IMR-90 (cell line): ENCODE results near the gene FAM221A. TPM values are rescaled to one million over a fixed set of nuclear protein-coding genes. Genes with fewer than 3 reads are reported as not detected.
A peak's percentile ranks its signal among the peaks of the same experiment; 100 is the strongest.

ENCODE experiments used
- ATAC-seq: fragments of 200-7000 bp; cut with Tn5 transposase; 2 replicates; pipeline ENCODE4 v1.9.1; 2020; ENCODE audit warnings: low read depth, mild to moderate bottlenecking, moderate library complexity
- BruUV-seq: library from RNA; stranded (reverse); fragments of 400-500 nt; replicated peaks from 2 replicates; lab custom pipeline; 2021; lab: Mats Ljungman, UMichigan
- CTCF ChIA-PET: fragments of 300-600 bp; formaldehyde crosslinking; extraction: SDS; loops from one replicate; lab custom pipeline; 2021; ENCODE audit warnings: antibody characterized with exemption; lab: Yijun Ruan, JAX
- POLR2A ChIA-PET: fragments of 300-600 bp; sonication (Branson Sonifier 250); formaldehyde crosslinking; loops from one replicate; lab custom pipeline; 2022; ENCODE audit warnings: antibody characterized with exemption; ENCODE audit not compliant: unreplicated experiment; lab: Charles Lee
- DNase-seq: peaks from one replicate; pipeline ENCODE4 v3.0.0; 2013
- H2AFZ ChIP-seq: replicated peaks from 2 replicates; pipeline ENCODE3; 2013; ENCODE audit warnings: low read length, mild to moderate bottlenecking; ENCODE audit not compliant: poor library complexity
- H2AK5ac ChIP-seq: 2 replicates; pipeline ENCODE4 v1.6.1; 2013; ENCODE audit warnings: low read depth, low read length, inconsistent platforms
- H2AK9ac ChIP-seq: replicated peaks from 2 replicates; pipeline ENCODE3; 2013; ENCODE audit warnings: mild to moderate bottlenecking, low read depth, low read length, moderate library complexity; ENCODE audit not compliant: poor library complexity
- H2BK120ac ChIP-seq: 2 replicates; pipeline ENCODE4 v1.6.1; 2013; ENCODE audit warnings: low read depth, low read length, inconsistent platforms
- H2BK15ac ChIP-seq: 3 replicates; pipeline ENCODE4 v1.6.1; 2013; ENCODE audit warnings: low read depth, low read length, inconsistent platforms
- H2BK20ac ChIP-seq: 2 replicates; pipeline ENCODE4 v1.6.1; 2013; ENCODE audit warnings: low read depth, mild to moderate bottlenecking, inconsistent platforms, low read length, moderate library complexity
- H2BK5ac ChIP-seq: 2 replicates; pipeline ENCODE4 v1.6.1; 2013; ENCODE audit warnings: mild to moderate bottlenecking, low read depth, low read length, inconsistent platforms; ENCODE audit not compliant: poor library complexity, severe bottlenecking
- H3K14ac ChIP-seq: replicated peaks from 2 replicates; pipeline ENCODE4 v1.6.1; 2013; ENCODE audit warnings: low read depth, low read length, inconsistent platforms
- H3K18ac ChIP-seq: 2 replicates; pipeline ENCODE4 v1.6.1; 2013; ENCODE audit warnings: low read depth, low read length, control low read depth
- H3K23ac ChIP-seq: 2 replicates; pipeline ENCODE4 v1.6.1; 2013; ENCODE audit warnings: low read depth, low read length, inconsistent platforms
- H3K27ac ChIP-seq: 2 replicates; pipeline ENCODE4 v1.5.1; 2013; ENCODE audit warnings: mild to moderate bottlenecking, control low read depth, low read length; ENCODE audit not compliant: insufficient read depth
- H3K27me3 ChIP-seq: 2 replicates; pipeline ENCODE4 v1.6.1; 2013; ENCODE audit warnings: low read length; ENCODE audit not compliant: control insufficient read depth, insufficient read depth
- H3K36me3 ChIP-seq: 2 replicates; pipeline ENCODE4 v1.6.1; 2013; ENCODE audit warnings: low read length, mixed read lengths; ENCODE audit not compliant: control insufficient read depth, insufficient read depth
- H3K4ac ChIP-seq: 2 replicates; pipeline ENCODE4 v1.6.1; 2013; ENCODE audit warnings: low read depth, low read length, inconsistent platforms
- H3K4me1 ChIP-seq: 2 replicates; pipeline ENCODE4 v1.6.1; 2013; ENCODE audit warnings: low read length, mixed read lengths; ENCODE audit not compliant: control insufficient read depth, insufficient read depth
- H3K4me2 ChIP-seq: 2 replicates; pipeline ENCODE4 v1.6.1; 2013; ENCODE audit warnings: low read depth, mild to moderate bottlenecking, control low read depth, low read length, moderate library complexity
- H3K4me3 ChIP-seq: 2 replicates; pipeline ENCODE4 v1.5.1; 2013; ENCODE audit warnings: low read depth, mild to moderate bottlenecking, control low read depth, low read length, moderate library complexity; ENCODE audit not compliant: insufficient read depth
- H3K56ac ChIP-seq: 2 replicates; pipeline ENCODE4 v1.6.1; 2013; ENCODE audit warnings: low read length, inconsistent platforms; ENCODE audit not compliant: insufficient read depth; ENCODE audit errors: extremely low read depth
- H3K79me1 ChIP-seq, 2 experiments: 2 replicates each; pipeline ENCODE4 v1.6.1; 2013; ENCODE audit warnings: low read length in 2 of 2, inconsistent platforms in 1 of 2, low read depth in 1 of 2
- H3K9ac ChIP-seq: 2 replicates; pipeline ENCODE4 v1.6.1; 2013; ENCODE audit warnings: low read depth, low read length, control low read depth
- H3K9me1 ChIP-seq: 2 replicates; pipeline ENCODE4 v1.6.1; 2013; ENCODE audit warnings: low read length, inconsistent platforms; ENCODE audit not compliant: insufficient read depth
- H3K9me3 ChIP-seq: 2 replicates; pipeline ENCODE4 v1.6.1; 2013; ENCODE audit warnings: low read length; ENCODE audit not compliant: control insufficient read depth, insufficient read depth
- H4K20me1 ChIP-seq: 2 replicates; pipeline ENCODE4 v1.6.1; 2013; ENCODE audit warnings: low read length, inconsistent platforms; ENCODE audit not compliant: insufficient read depth
- H4K5ac ChIP-seq: 2 replicates; pipeline ENCODE4 v1.6.1; 2013; ENCODE audit warnings: mild to moderate bottlenecking, low read depth, low read length, control low read depth
- H4K8ac ChIP-seq, 2 experiments: 2 replicates each; pipeline ENCODE4 v1.6.1; 2013; ENCODE audit warnings: low read depth in 2 of 2, low read length in 2 of 2, control low read depth in 1 of 2, inconsistent platforms in 1 of 2
- H4K91ac ChIP-seq: 2 replicates; pipeline ENCODE4 v1.6.1; 2013; ENCODE audit warnings: low read depth, low read length, inconsistent platforms; ENCODE audit not compliant: insufficient read depth
- BHLHE40 ChIP-seq: fragments of 150-350 bp; IDR thresholded peaks from 2 replicates; pipeline ENCODE4 v1.6.1; 2016; ENCODE audit warnings: mild to moderate bottlenecking, low read depth, low read length
- CEBPB ChIP-seq: IDR thresholded peaks from 2 replicates; pipeline ENCODE4 v1.6.1; 2012; ENCODE audit warnings: low read depth, low read length, improper control_type of control experiment
- CHD1 ChIP-seq: IDR thresholded peaks from 2 replicates; pipeline ENCODE4 v1.6.1; 2012; ENCODE audit warnings: low read depth, low read length, improper control_type of control experiment
- FOS ChIP-seq: fragments of 150-350 bp; IDR thresholded peaks from 2 replicates; pipeline ENCODE4 v1.6.1; 2016; ENCODE audit warnings: low read depth, low read length
- MAFK ChIP-seq: IDR thresholded peaks from 2 replicates; pipeline ENCODE4 v1.6.1; 2012; ENCODE audit warnings: low read depth, low read length, improper control_type of control experiment
- MAZ ChIP-seq: IDR thresholded peaks from 2 replicates; pipeline ENCODE4 v1.6.1; 2012; ENCODE audit warnings: low read depth, mild to moderate bottlenecking, low read length, improper control_type of control experiment, moderate library complexity, borderline replicate concordance
- MXI1 ChIP-seq: IDR thresholded peaks from 2 replicates; pipeline ENCODE4 v1.6.1; 2012; ENCODE audit warnings: low read depth, mild to moderate bottlenecking, low read length, moderate library complexity, borderline replicate concordance
- NFE2L2 ChIP-seq: fragments of 150-350 bp; IDR thresholded peaks from 2 replicates; pipeline ENCODE4 v1.6.1; 2016; ENCODE audit warnings: low read depth, mild to moderate bottlenecking, low read length
- POLR2A ChIP-seq: IDR thresholded peaks from 2 replicates; pipeline ENCODE4 v1.6.1; 2012; ENCODE audit warnings: mild to moderate bottlenecking, low read depth, low read length
- RAD21 ChIP-seq: IDR thresholded peaks from 2 replicates; pipeline ENCODE4 v1.6.1; 2012; ENCODE audit warnings: low read length, improper control_type of control experiment
- RCOR1 ChIP-seq: IDR thresholded peaks from 2 replicates; pipeline ENCODE4 v1.6.1; 2012; ENCODE audit warnings: mild to moderate bottlenecking, low read length, improper control_type of control experiment; ENCODE audit not compliant: insufficient replicate concordance
- RFX5 ChIP-seq: IDR thresholded peaks from 2 replicates; pipeline ENCODE4 v1.8.0; 2012; ENCODE audit warnings: low read depth, mild to moderate bottlenecking, low read length, moderate library complexity
- SMC3 ChIP-seq: fragments of 150-350 bp; IDR thresholded peaks from 2 replicates; pipeline ENCODE4 v1.6.1; 2016; ENCODE audit warnings: low read depth, mild to moderate bottlenecking, antibody characterized with exemption, low read length, moderate library complexity
- WGBS, 2 experiments: methylation state at CpG; one replicate each; pipeline versions ENCODE4 v1.1.5 to v1.1.7; 2013; ENCODE audit warnings: missing lambda C conversion rate in 2 of 2; ENCODE audit not compliant: insufficient read length in 1 of 2; ENCODE audit errors: extremely low coverage in 2 of 2; 5-methylcytosine and 5-hydroxymethylcytosine counted together
- dilution Hi-C: fragments of 300-500 bp; cut with HindIII; formaldehyde crosslinking; loops from one replicate; pipeline ENCODE4 v1.14.3; 2018; ENCODE audit warnings: low sequenced_read_pairs; ENCODE audit not compliant: unreplicated experiment
- in situ Hi-C: fragments of 300-500 bp; cut with MboI; formaldehyde crosslinking; loops from 3 replicates; pipeline ENCODE4 v1.14.3; 2019; ENCODE audit warnings: low sequenced_read_pairs, inconsistent platforms, mixed read lengths
- intact Hi-C: fragments of 100-400 bp; cut with micrococcal nuclease; formaldehyde crosslinking; loops from 2 replicates; pipeline ENCODE4 v1.10.0; 2022
- polyA plus RNA-seq, 3 experiments: library from polyadenylated mRNA; depleted of rRNA; stranded (reverse); fragments of >200 nt; gene quantifications; 2 replicates each; pipeline ENCODE4 v1.2.3, GENCODE V29; 2012; ENCODE audit warnings: low replicate concordance in 1 of 3
- total RNA-seq: library from RNA; depleted of rRNA; stranded (reverse); fragments of >200 nt; gene quantifications from 2 replicates; pipeline ENCODE4 v1.2.3, GENCODE V29; 2012
- TF ChIP-seq, protein P1 (sequence below): fragments of 150-350 bp; IDR thresholded peaks from 2 replicates; pipeline ENCODE4 v1.6.1; 2016; ENCODE audit warnings: low read depth, mild to moderate bottlenecking, low read length, moderate library complexity, borderline replicate concordance
- TF ChIP-seq, protein P2 (sequence below): conservative IDR thresholded peaks from 2 replicates; pipeline ENCODE4 v1.5.1; 2012; ENCODE audit warnings: mild to moderate bottlenecking, low read depth, low read length, improper control_type of control experiment

FAM221A gene
- total and polyA plus RNA-seq, 2 of the 4 experiments (the other 2 are of a cell fraction) = 1.1 to 2.1 TPM

DNA sequence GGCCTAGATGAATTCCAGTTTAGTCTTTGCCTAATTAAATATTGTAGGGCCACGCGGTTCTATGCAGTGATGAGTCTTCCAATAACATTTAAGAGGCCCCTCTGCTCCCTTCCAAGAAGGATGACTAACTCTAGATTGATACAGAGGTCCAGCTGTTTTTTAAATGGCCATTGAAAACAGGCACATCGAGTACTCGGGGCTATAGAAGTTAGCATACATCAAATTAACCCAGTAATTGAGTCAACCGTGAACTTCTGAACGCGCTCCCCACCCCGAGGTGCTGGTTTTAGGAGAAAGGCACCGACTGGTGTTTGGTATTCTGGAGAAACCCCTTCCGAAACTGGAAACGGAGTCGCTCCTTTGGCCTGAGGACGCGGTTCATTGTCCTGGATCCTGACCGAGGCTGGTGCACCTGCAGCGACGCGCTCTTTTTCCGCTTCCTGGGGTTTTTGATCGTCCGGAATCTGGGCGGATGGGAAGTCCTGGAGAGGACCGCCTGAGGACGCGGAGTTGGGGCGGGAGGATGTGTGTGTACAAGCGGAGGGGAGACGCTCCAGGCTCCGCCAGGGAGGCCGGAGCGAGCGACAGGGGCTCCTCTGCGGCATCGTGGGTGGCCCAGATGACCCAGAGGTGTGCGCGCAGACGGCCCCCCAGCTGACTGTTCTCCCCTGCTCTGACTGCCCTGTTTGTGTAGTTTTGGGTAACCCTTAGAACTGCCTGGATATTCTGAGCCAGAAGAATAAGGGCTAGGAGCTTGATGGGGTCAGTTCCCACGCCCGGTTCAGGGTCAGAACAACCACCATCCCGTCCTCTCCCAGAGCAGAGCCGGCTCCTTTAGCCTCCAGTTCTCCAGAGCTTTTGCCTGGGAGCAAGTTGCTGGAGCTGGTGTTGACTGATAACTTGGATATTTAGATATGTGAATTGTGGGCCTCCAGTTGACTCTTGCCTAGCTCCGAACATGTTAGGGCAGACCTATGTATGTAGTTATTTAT lies 711 bp downstream of the FAM221A start:
- in situ Hi-C loops = loop anchor here (10.0 kb wide), 1 partner anchor 86 kb away; the partner anchor contains the start of gene CCDC126
- WGBS, 2 experiments = 16% methylated on average over 9 of the region's 42 CpGs; no CpG with 5 or more reads in 1 of the 2 experiments
- ChIA-PET CTCF (interaction anchor here (0.8 to 1.6 kb wide), 2 partner anchors 10 to 16 kb away, joined by 3 to 7 read pairs; no protein-coding TSS in a partner anchor), POLR2A (no interaction called here)
- Histone ChIP-seq H2BK20ac (no peak overlapping the region), H3K9me1 (no peaks in the 10 kb centered on the region), H3K27ac (no peak overlapping the region), H3K9me3 (no peaks in the 10 kb centered on the region), H3K4ac (no peak overlapping the region), H3K36me3 (no peaks in the 10 kb centered on the region), H2AK5ac (no peak overlapping the region), H3K56ac (no peak overlapping the region), H4K91ac (no peak overlapping the region), H2AK9ac (no peak overlapping the region), H2BK5ac (no peak overlapping the region), H4K5ac (no peak overlapping the region), H2AFZ (peak overlapping the region; percentile 91), H3K23ac (peak overlapping the region; percentile 15; the same call in 1 of the 2 replicates), H2BK120ac (no peak overlapping the region), H3K79me1 (no peaks in the 10 kb centered on the region), H3K9ac (no peak overlapping the region), H3K14ac (no peak overlapping the region), H3K4me3 (peak overlapping the region; percentile 59), H3K4me1 (no peaks in the 10 kb centered on the region), H4K8ac (no peak overlapping the region), H4K20me1 (no peaks in the 10 kb centered on the region), H3K27me3 (no peaks in the 10 kb centered on the region), H3K4me2 (peak overlapping the region; percentile 99), H2BK15ac (no peak overlapping the region), H3K18ac (no peak overlapping the region)
- dilution Hi-C loops = no loop called here
- DNase-seq = peak; percentile 62
- intact Hi-C loops = loop anchor here (5.0 kb wide), 1 partner anchor 83 kb away; the partner anchor contains the start of gene CCDC126
- no TSS peak for BruUV-seq
- ATAC-seq = peak; percentile 76
- TF ChIP-seq SMC3 = no peak
- TF ChIP-seq MAZ = no peak
- TF ChIP-seq NFE2L2 = no peak
- no peak for TF ChIP-seq CHD1
- TF ChIP-seq RCOR1 = no peak
- no peak for TF ChIP-seq RFX5
- TF ChIP-seq RAD21 = no peak
- TF ChIP-seq, protein P1, sequence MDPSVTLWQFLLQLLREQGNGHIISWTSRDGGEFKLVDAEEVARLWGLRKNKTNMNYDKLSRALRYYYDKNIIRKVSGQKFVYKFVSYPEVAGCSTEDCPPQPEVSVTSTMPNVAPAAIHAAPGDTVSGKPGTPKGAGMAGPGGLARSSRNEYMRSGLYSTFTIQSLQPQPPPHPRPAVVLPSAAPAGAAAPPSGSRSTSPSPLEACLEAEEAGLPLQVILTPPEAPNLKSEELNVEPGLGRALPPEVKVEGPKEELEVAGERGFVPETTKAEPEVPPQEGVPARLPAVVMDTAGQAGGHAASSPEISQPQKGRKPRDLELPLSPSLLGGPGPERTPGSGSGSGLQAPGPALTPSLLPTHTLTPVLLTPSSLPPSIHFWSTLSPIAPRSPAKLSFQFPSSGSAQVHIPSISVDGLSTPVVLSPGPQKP = no peak
- no peak for TF ChIP-seq BHLHE40
- TF ChIP-seq, protein P2, sequence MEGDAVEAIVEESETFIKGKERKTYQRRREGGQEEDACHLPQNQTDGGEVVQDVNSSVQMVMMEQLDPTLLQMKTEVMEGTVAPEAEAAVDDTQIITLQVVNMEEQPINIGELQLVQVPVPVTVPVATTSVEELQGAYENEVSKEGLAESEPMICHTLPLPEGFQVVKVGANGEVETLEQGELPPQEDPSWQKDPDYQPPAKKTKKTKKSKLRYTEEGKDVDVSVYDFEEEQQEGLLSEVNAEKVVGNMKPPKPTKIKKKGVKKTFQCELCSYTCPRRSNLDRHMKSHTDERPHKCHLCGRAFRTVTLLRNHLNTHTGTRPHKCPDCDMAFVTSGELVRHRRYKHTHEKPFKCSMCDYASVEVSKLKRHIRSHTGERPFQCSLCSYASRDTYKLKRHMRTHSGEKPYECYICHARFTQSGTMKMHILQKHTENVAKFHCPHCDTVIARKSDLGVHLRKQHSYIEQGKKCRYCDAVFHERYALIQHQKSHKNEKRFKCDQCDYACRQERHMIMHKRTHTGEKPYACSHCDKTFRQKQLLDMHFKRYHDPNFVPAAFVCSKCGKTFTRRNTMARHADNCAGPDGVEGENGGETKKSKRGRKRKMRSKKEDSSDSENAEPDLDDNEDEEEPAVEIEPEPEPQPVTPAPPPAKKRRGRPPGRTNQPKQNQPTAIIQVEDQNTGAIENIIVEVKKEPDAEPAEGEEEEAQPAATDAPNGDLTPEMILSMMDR = no peak
- TF ChIP-seq FOS = no peak
- no peak for TF ChIP-seq CEBPB
- TF ChIP-seq MXI1 = no peak
- no peak for TF ChIP-seq MAFK
- no peak for TF ChIP-seq POLR2A
